Ascending aorta (tissue), 2 donors: ENCODE measurements around the gene FAM222B. TPM values are rescaled to one million over a fixed set of nuclear protein-coding genes. Genes with fewer than 3 reads are reported as not detected.

ENCODE experiments used
- DNase-seq, 2 donors: peaks; one replicate each; pipeline ENCODE4 v3.0.0-alpha.2; 2019; ENCODE audit warnings: low spot score in 2 of 2
- H3K27ac ChIP-seq, 2 donors: fragments of 200-600 bp; sonication (generic); one replicate each; pipeline ENCODE4 v1.5.1; 2016 to 2017; ENCODE audit warnings: mild to moderate bottlenecking in 1 of 2
- H3K27me3 ChIP-seq: fragments of 200-600 bp; sonication (generic); one replicate; pipeline ENCODE4 v1.5.1; 2017
- H3K36me3 ChIP-seq, 2 donors: fragments of 200-600 bp; sonication (generic); one replicate each; pipeline ENCODE4 v1.5.1; 2016
- H3K4me1 ChIP-seq, 2 donors: fragments of 200-600 bp; sonication (generic); one replicate each; pipeline ENCODE4 v1.5.1; 2016 to 2017; ENCODE audit warnings: mild to moderate bottlenecking in 1 of 2
- H3K4me3 ChIP-seq, 2 donors: fragments of 200-600 bp; sonication (generic); one replicate each; pipeline ENCODE4 v1.5.1; 2016 to 2017; ENCODE audit warnings: mild to moderate bottlenecking in 1 of 2
- H3K9me3 ChIP-seq, 2 donors: fragments of 200-600 bp; sonication (generic); one replicate each; pipeline ENCODE4 v1.5.1; 2016
- CTCF ChIP-seq, 3 experiments: fragments of 200-600 bp in 2 of 3; fragments of 450-650 bp in 1 of 3; sonication (generic) in 2 of 3; IDR thresholded peaks; one replicate each; pipeline ENCODE4 v1.5.1; 2016 to 2019; ENCODE audit warnings: antibody characterized with exemption in 3 of 3, mild to moderate bottlenecking in 1 of 3, moderate library complexity in 1 of 3
- intact Hi-C: fragments of 100-400 bp; cut with DNase I; formaldehyde crosslinking; loops from one replicate; pipeline ENCODE4 v1.15.1; 2023
- total RNA-seq: library from RNA; depleted of rRNA; stranded (reverse); fragments of >200 nt; gene quantifications from one replicate; pipeline ENCODE4 v1.1.0, GENCODE V29; 2016

Gene FAM222B
- total RNA-seq, 1 donor from 2014 or later = 30.7 TPM

- Histone ChIP-seq H3K27ac (no peak overlapping the region), H3K4me1 (no peaks in the 10 kb centered on the region), H3K9me3 (no peaks in the 10 kb centered on the region), H3K27me3 (no peaks in the 10 kb centered on the region), H3K36me3 (no peaks in the 10 kb centered on the region), H3K4me3 (no peak overlapping the region)
- TF ChIP-seq CTCF (IDR thresholded peaks at IDR 0.05) = no peak
- intact Hi-C loops = no loop called here
- DNase-seq = no peak
Observed at GRCh38 chr17:28733346-28733745, 109.2 kb downstream of the FAM222B start.

- TF ChIP-seq CTCF (IDR thresholded peaks at IDR 0.05) = no peak
- no peak overlapping the region for H3K4me3 ChIP-seq
- no peaks in the 10 kb centered on the region for H3K9me3 ChIP-seq
- H3K4me1 ChIP-seq = peaks cover 13 to 15% of the 10 kb centered on the region in 2 donors
- no peaks in the 10 kb centered on the region for H3K36me3 ChIP-seq
- peak overlapping the region in 1 of 2 donors; percentile 95 for H3K27ac ChIP-seq
- intact Hi-C loops = loop anchor here (5.0 to 10.0 kb wide), 3 partner anchors 32 to 385 kb away; partner anchors contain the start of gene FLOT2
- DNase-seq = no peak
- H3K27me3 ChIP-seq = no peaks in the 10 kb centered on the region
Observed at GRCh38 chr17:28729950-28730330, 112.7 kb downstream of the FAM222B start.

- intact Hi-C loops = loop anchor here (1.0 to 10.0 kb wide), 5 partner anchors 15 to 386 kb away; partner anchors contain the start of gene FLOT2
- Histone ChIP-seq H3K4me1 (peaks cover 13 to 15% of the 10 kb centered on the region in 2 donors), H3K27me3 (no peaks in the 10 kb centered on the region), H3K4me3 (peak within 1 kb of the TSS; percentile 53 to 83), H3K27ac (peak within 1 kb of the TSS; percentile 93 to 95), H3K9me3 (no peaks in the 10 kb centered on the region), H3K36me3 (peaks cover 9 to 13% of the 10 kb centered on the region in 2 donors)
- peak; percentile 88 to 99 for DNase-seq
- TF ChIP-seq CTCF (IDR thresholded peaks at IDR 0.05) = no peak
Observed at GRCh38 chr17:28728364-28729200, 114.0 kb downstream of the FAM222B start, which contains the start of gene NEK8. Gene NEK8, plus strand, starts transcription at chr17:28728788. Its CDS starts 26 bp downstream, at chr17:28728814.

GRCh38 chr17:28726627-28727491 lies 115.7 kb downstream of the FAM222B start:
- H3K27me3 ChIP-seq = no peaks in the 10 kb centered on the region
- intact Hi-C loops = loop anchor here (1.0 to 10.0 kb wide), 6 partner anchors 23 to 388 kb away; partner anchors contain the start of gene FLOT2
- TF ChIP-seq CTCF (IDR thresholded peaks at IDR 0.05) = peak; percentile 99 to 100 (median 100)
- peaks cover 24 to 29% of the 10 kb centered on the region in 2 donors for H3K36me3 ChIP-seq
- H3K9me3 ChIP-seq = no peaks in the 10 kb centered on the region
- DNase-seq = peak; percentile 72 to 96
- H3K4me1 ChIP-seq = peaks cover 13 to 19% of the 10 kb centered on the region in 2 donors
- H3K4me3 ChIP-seq = peak overlapping the region; percentile 53 to 83
- peak overlapping the region; percentile 93 to 95 for H3K27ac ChIP-seq

- intact Hi-C loops = loop anchor here (2.0 to 10.0 kb wide), 5 partner anchors 36 to 389 kb away; partner anchors contain the start of gene FLOT2
- DNase-seq = peak in 1 of 2 donors; percentile 80
- Histone ChIP-seq H3K4me3 (peak within 1 kb of the TSS; percentile 53 to 83), H3K9me3 (no peaks in the 10 kb centered on the region), H3K27ac (peak within 1 kb of the TSS; percentile 93 to 95), H3K4me1 (peaks cover 13 to 26% of the 10 kb centered on the region in 2 donors), H3K27me3 (no peaks in the 10 kb centered on the region), H3K36me3 (peaks cover 24 to 35% of the 10 kb centered on the region in 2 donors)
- TF ChIP-seq CTCF (IDR thresholded peaks at IDR 0.05) = no peak
Observed at GRCh38 chr17:28726226-28726626, 116.4 kb downstream of the FAM222B start, which contains the start of gene TLCD1. Gene TLCD1, minus strand, starts transcription at chr17:28726233. Its CDS starts 136 bp downstream, at chr17:28726097.
